ENCODE measurements around the gene ITIH4.

ITIH4 gene

GRCh38 chr3:52793702-52794611 lies 36.5 kb downstream of the ITIH4 start:
- H3K27me3 ChIP-seq (ENCODE audit: control insufficient read depth in 2 of 2, insufficient read depth in 2 of 2, low read length in 2 of 2), result no peaks in the 10 kb centered on the region
- peaks cover 0 to 2% of the 10 kb centered on the region in 2 donors for H3K4me1 ChIP-seq (ENCODE audit: control insufficient read depth in 2 of 2, insufficient read depth in 2 of 2, low read length in 2 of 2)
- no peak overlapping the region for H3K27ac ChIP-seq (ENCODE audit: low read depth in 2 of 2, low read length in 2 of 2)
- no peak overlapping the region for H3K9ac ChIP-seq (ENCODE audit: low read depth in 1 of 2, low read length in 2 of 2)
- H3K36me3 ChIP-seq (ENCODE audit: control insufficient read depth in 2 of 2, insufficient read depth in 2 of 2, low read length in 2 of 2), result no peaks in the 10 kb centered on the region
- no peak overlapping the region for H3K4me3 ChIP-seq (ENCODE audit: low read length in 2 of 2)
- no peaks in the 10 kb centered on the region for H3K9me3 ChIP-seq (ENCODE audit: control insufficient read depth in 2 of 2, low read length in 2 of 2)

- peaks cover 0 to 2% of the 10 kb centered on the region in 2 donors for H3K4me1 ChIP-seq (ENCODE audit: control insufficient read depth in 2 of 2, insufficient read depth in 2 of 2, low read length in 2 of 2)
- no peak overlapping the region for H3K27ac ChIP-seq (ENCODE audit: low read depth in 2 of 2, low read length in 2 of 2)
Measured at GRCh38 chr3:52792961-52793695, 37.3 kb downstream of the ITIH4 start.

GRCh38 chr3:52792413-52792812 lies 38.1 kb downstream of the ITIH4 start:
- Histone ChIP-seq H3K36me3 (ENCODE audit: control insufficient read depth in 2 of 2, insufficient read depth in 2 of 2, low read length in 2 of 2) (no peaks in the 10 kb centered on the region), H3K4me3 (ENCODE audit: low read length in 2 of 2) (no peak overlapping the region), H3K9ac (ENCODE audit: low read depth in 1 of 2, low read length in 2 of 2) (no peak overlapping the region), H3K27ac (ENCODE audit: low read depth in 2 of 2, low read length in 2 of 2) (no peak overlapping the region), H3K9me3 (ENCODE audit: control insufficient read depth in 2 of 2, low read length in 2 of 2) (no peaks in the 10 kb centered on the region), H3K4me1 (ENCODE audit: control insufficient read depth in 2 of 2, insufficient read depth in 2 of 2, low read length in 2 of 2) (peaks cover 0 to 2% of the 10 kb centered on the region in 2 donors), H3K27me3 (ENCODE audit: control insufficient read depth in 2 of 2, insufficient read depth in 2 of 2, low read length in 2 of 2) (no peaks in the 10 kb centered on the region)

More at GRCh38 chr3:52792961-52793695, 37.3 kb downstream of the ITIH4 start:
- no peaks in the 10 kb centered on the region for H3K36me3 ChIP-seq (ENCODE audit: control insufficient read depth in 2 of 2, insufficient read depth in 2 of 2, low read length in 2 of 2)
- no peak overlapping the region for H3K4me3 ChIP-seq (ENCODE audit: low read length in 2 of 2)
- no peaks in the 10 kb centered on the region for H3K9me3 ChIP-seq (ENCODE audit: control insufficient read depth in 2 of 2, low read length in 2 of 2)
- no peaks in the 10 kb centered on the region for H3K27me3 ChIP-seq (ENCODE audit: control insufficient read depth in 2 of 2, insufficient read depth in 2 of 2, low read length in 2 of 2)
- H3K9ac ChIP-seq (ENCODE audit: low read depth in 1 of 2, low read length in 2 of 2), result no peak overlapping the region

GRCh38 chr3:52791928-52792327 lies 38.5 kb downstream of the ITIH4 start:
- Histone ChIP-seq H3K27ac (ENCODE audit: low read depth in 2 of 2, low read length in 2 of 2) (no peak overlapping the region), H3K9me3 (ENCODE audit: control insufficient read depth in 2 of 2, low read length in 2 of 2) (no peaks in the 10 kb centered on the region), H3K9ac (ENCODE audit: low read depth in 1 of 2, low read length in 2 of 2) (no peak overlapping the region), H3K36me3 (ENCODE audit: control insufficient read depth in 2 of 2, insufficient read depth in 2 of 2, low read length in 2 of 2) (no peaks in the 10 kb centered on the region), H3K4me1 (ENCODE audit: control insufficient read depth in 2 of 2, insufficient read depth in 2 of 2, low read length in 2 of 2) (peaks cover 0 to 2% of the 10 kb centered on the region in 2 donors), H3K27me3 (ENCODE audit: control insufficient read depth in 2 of 2, insufficient read depth in 2 of 2, low read length in 2 of 2) (no peaks in the 10 kb centered on the region), H3K4me3 (ENCODE audit: low read length in 2 of 2) (no peak overlapping the region)

GRCh38 chr3:52791366-52791765 lies 39.1 kb downstream of the ITIH4 start:
- no peak overlapping the region for H3K9ac ChIP-seq (ENCODE audit: low read depth in 1 of 2, low read length in 2 of 2)
- no peaks in the 10 kb centered on the region for H3K27me3 ChIP-seq (ENCODE audit: control insufficient read depth in 2 of 2, insufficient read depth in 2 of 2, low read length in 2 of 2)
- no peak overlapping the region for H3K27ac ChIP-seq (ENCODE audit: low read depth in 2 of 2, low read length in 2 of 2)
- H3K36me3 ChIP-seq (ENCODE audit: control insufficient read depth in 2 of 2, insufficient read depth in 2 of 2, low read length in 2 of 2), result no peaks in the 10 kb centered on the region
- H3K4me1 ChIP-seq (ENCODE audit: control insufficient read depth in 2 of 2, insufficient read depth in 2 of 2, low read length in 2 of 2), result peaks cover 0 to 2% of the 10 kb centered on the region in 2 donors
- H3K9me3 ChIP-seq (ENCODE audit: control insufficient read depth in 2 of 2, low read length in 2 of 2), result no peaks in the 10 kb centered on the region
- no peak overlapping the region for H3K4me3 ChIP-seq (ENCODE audit: low read length in 2 of 2)

- Histone ChIP-seq H3K27me3 (ENCODE audit: control insufficient read depth in 2 of 2, insufficient read depth in 2 of 2, low read length in 2 of 2) (no peaks in the 10 kb centered on the region), H3K9ac (ENCODE audit: low read depth in 1 of 2, low read length in 2 of 2) (no peak overlapping the region), H3K9me3 (ENCODE audit: control insufficient read depth in 2 of 2, low read length in 2 of 2) (no peaks in the 10 kb centered on the region), H3K27ac (ENCODE audit: low read depth in 2 of 2, low read length in 2 of 2) (no peak overlapping the region), H3K36me3 (ENCODE audit: control insufficient read depth in 2 of 2, insufficient read depth in 2 of 2, low read length in 2 of 2) (no peaks in the 10 kb centered on the region), H3K4me3 (ENCODE audit: low read length in 2 of 2) (no peak overlapping the region), H3K4me1 (ENCODE audit: control insufficient read depth in 2 of 2, insufficient read depth in 2 of 2, low read length in 2 of 2) (peaks cover 0 to 2% of the 10 kb centered on the region in 2 donors)
Measured at GRCh38 chr3:52790741-52791140, 39.7 kb downstream of the ITIH4 start.

- Histone ChIP-seq H3K4me3 (ENCODE audit: low read length in 2 of 2) (no peak overlapping the region), H3K9ac (ENCODE audit: low read depth in 1 of 2, low read length in 2 of 2) (no peak overlapping the region), H3K27ac (ENCODE audit: low read depth in 2 of 2, low read length in 2 of 2) (no peak overlapping the region), H3K9me3 (ENCODE audit: control insufficient read depth in 2 of 2, low read length in 2 of 2) (no peaks in the 10 kb centered on the region), H3K36me3 (ENCODE audit: control insufficient read depth in 2 of 2, insufficient read depth in 2 of 2, low read length in 2 of 2) (no peaks in the 10 kb centered on the region), H3K27me3 (ENCODE audit: control insufficient read depth in 2 of 2, insufficient read depth in 2 of 2, low read length in 2 of 2) (no peaks in the 10 kb centered on the region), H3K4me1 (ENCODE audit: control insufficient read depth in 2 of 2, insufficient read depth in 2 of 2, low read length in 2 of 2) (peaks cover 0 to 2% of the 10 kb centered on the region in 2 donors)
Measured at GRCh38 chr3:52790337-52790736, 40.1 kb downstream of the ITIH4 start.

GRCh38 chr3:52789746-52790040 lies 40.8 kb downstream of the ITIH4 start:
- Histone ChIP-seq H3K9me3 (ENCODE audit: control insufficient read depth in 2 of 2, low read length in 2 of 2) (no peaks in the 10 kb centered on the region), H3K36me3 (ENCODE audit: control insufficient read depth in 2 of 2, insufficient read depth in 2 of 2, low read length in 2 of 2) (no peaks in the 10 kb centered on the region), H3K27me3 (ENCODE audit: control insufficient read depth in 2 of 2, insufficient read depth in 2 of 2, low read length in 2 of 2) (no peaks in the 10 kb centered on the region), H3K27ac (ENCODE audit: low read depth in 2 of 2, low read length in 2 of 2) (no peak overlapping the region), H3K4me3 (ENCODE audit: low read length in 2 of 2) (no peak overlapping the region), H3K4me1 (ENCODE audit: control insufficient read depth in 2 of 2, insufficient read depth in 2 of 2, low read length in 2 of 2) (peaks cover 0 to 2% of the 10 kb centered on the region in 2 donors), H3K9ac (ENCODE audit: low read depth in 1 of 2, low read length in 2 of 2) (no peak overlapping the region)

- H3K4me3 ChIP-seq (ENCODE audit: low read length in 2 of 2), result no peak overlapping the region
- H3K36me3 ChIP-seq (ENCODE audit: control insufficient read depth in 2 of 2, insufficient read depth in 2 of 2, low read length in 2 of 2), result no peaks in the 10 kb centered on the region
- H3K4me1 ChIP-seq (ENCODE audit: control insufficient read depth in 2 of 2, insufficient read depth in 2 of 2, low read length in 2 of 2), result peaks cover 0 to under 1% of the 10 kb centered on the region in 2 donors
- no peak overlapping the region for H3K9ac ChIP-seq (ENCODE audit: low read depth in 1 of 2, low read length in 2 of 2)
- H3K9me3 ChIP-seq (ENCODE audit: control insufficient read depth in 2 of 2, low read length in 2 of 2), result no peaks in the 10 kb centered on the region
- no peak overlapping the region for H3K27ac ChIP-seq (ENCODE audit: low read depth in 2 of 2, low read length in 2 of 2)
- no peaks in the 10 kb centered on the region for H3K27me3 ChIP-seq (ENCODE audit: control insufficient read depth in 2 of 2, insufficient read depth in 2 of 2, low read length in 2 of 2)
Measured at GRCh38 chr3:52788890-52789745, 41.4 kb downstream of the ITIH4 start.
